Body of pancreas (tissue), 4 donors: ENCODE data around the gene RAD50. TPM values are rescaled to one million over a fixed set of nuclear protein-coding genes. Genes with fewer than 3 reads are reported as not detected.

Source experiments
- ATAC-seq: fragments of 150-250 bp; one replicate; pipeline ENCODE4 v1.9.1; 2016
- DNase-seq, 4 donors: peaks; one replicate each; pipeline ENCODE4 v3.0.0-alpha.2; 2019
- H3K27ac ChIP-seq, 4 donors: fragments of 200-600 bp; sonication (generic); 1 replicate in 3 of 4; 2 replicates in 1 of 4; pipeline versions ENCODE4 v1.5.1 to v1.6.1; 2016 to 2019; ENCODE audit warnings: mild to moderate bottlenecking in 1 of 4, mixed read lengths in 1 of 4, moderate library complexity in 1 of 4
- H3K27me3 ChIP-seq, 2 donors: fragments of 200-600 bp; sonication (generic); one replicate each; pipeline ENCODE4 v1.6.0; 2016; ENCODE audit warnings: mild to moderate bottlenecking in 1 of 2
- H3K36me3 ChIP-seq, 2 donors: fragments of 200-600 bp; sonication (generic); replicated peaks in 1 of 2; 2 replicates each; pipeline ENCODE4 v1.5.1; 2016; ENCODE audit warnings: low read depth in 2 of 2; ENCODE audit not compliant: insufficient read depth in 1 of 2
- H3K4me1 ChIP-seq: fragments of 200-600 bp; sonication (generic); one replicate; pipeline ENCODE4 v1.6.0; 2016
- H3K4me3 ChIP-seq, 2 donors: fragments of 200-600 bp; sonication (generic); 1 replicate in 1 of 2; 2 replicates in 1 of 2; pipeline ENCODE4 v1.5.1; 2016 to 2019
- H3K9me3 ChIP-seq, 3 donors: fragments of 200-600 bp; sonication (generic); 1 replicate in 2 of 3; 2 replicates in 1 of 3; pipeline ENCODE4 v1.5.1; 2016
- CTCF ChIP-seq, 7 experiments: fragments of 450-650 bp in 4 of 7; fragments of 200-600 bp in 3 of 7; sonication (generic) in 3 of 7; IDR thresholded peaks; one replicate each; pipeline ENCODE4 v1.5.1; 2016 to 2019; ENCODE audit warnings: antibody characterized with exemption in 7 of 7
- POLR2A ChIP-seq, 3 donors: fragments of 450-650 bp; IDR thresholded peaks; one replicate each; pipeline ENCODE4 v1.6.1; 2016; ENCODE audit warnings: antibody characterized with exemption in 3 of 3, mild to moderate bottlenecking in 2 of 3
- WGBS, 2 donors: methylation state at CpG; one replicate each; pipeline ENCODE4 v1.1.5; 2017; 5-methylcytosine and 5-hydroxymethylcytosine counted together
- intact Hi-C: fragments of 100-400 bp; cut with DNase I; formaldehyde crosslinking; loops from one replicate; pipeline ENCODE4 v1.15.1; 2023
- total RNA-seq, 2 donors: library from RNA; depleted of rRNA; stranded (reverse); fragments of >200 nt; gene quantifications; one replicate each; pipeline ENCODE4 v1.1.0, GENCODE V29; 2016

Gene RAD50
- total RNA-seq, 2 donors from 2014 or later, result 18.7 to 42.5 TPM

GRCh38 chr5:132592521-132592920, 35.7 kb downstream of the RAD50 start:
- peaks cover 0 to 9% of the 10 kb centered on the region in 2 donors for H3K36me3 ChIP-seq

GRCh38 chr5:132594170-132594569, 37.4 kb downstream of the RAD50 start:
- Histone ChIP-seq H3K36me3 (peaks cover 0 to 12% of the 10 kb centered on the region in 2 donors), H3K9me3 (no peaks in the 10 kb centered on the region), H3K4me1 (no peaks in the 10 kb centered on the region), H3K27ac (no peak overlapping the region), H3K4me3 (no peak overlapping the region), H3K27me3 (no peaks in the 10 kb centered on the region)
- ATAC-seq (no peak), DNase-seq (no peak)
- TF ChIP-seq POLR2A (IDR thresholded peaks at IDR 0.05) (no peak), CTCF (IDR thresholded peaks at IDR 0.05) (no peak)
- 95 to 96% methylated on average over 3 of the region's 3 CpGs for WGBS, 2 donors
- intact Hi-C loops, result no loop called here

More at GRCh38 chr5:132592521-132592920, 35.7 kb downstream of the RAD50 start:
- ATAC-seq (no peak), DNase-seq (no peak)
- no peaks in the 10 kb centered on the region for H3K9me3 ChIP-seq
- no peak overlapping the region for H3K4me3 ChIP-seq
- intact Hi-C loops, result no loop called here
- H3K27ac ChIP-seq, result no peak overlapping the region
- H3K4me1 ChIP-seq, result no peaks in the 10 kb centered on the region
- no peak for TF ChIP-seq CTCF (IDR thresholded peaks at IDR 0.05)
- TF ChIP-seq POLR2A (IDR thresholded peaks at IDR 0.05), result no peak
- H3K27me3 ChIP-seq, result no peaks in the 10 kb centered on the region
- 46 to 56% methylated on average over 2 of the region's 2 CpGs for WGBS, 2 donors

GRCh38 chr5:132595624-132596023, 38.8 kb downstream of the RAD50 start:
- H3K27ac ChIP-seq, result no peak overlapping the region
- no peak overlapping the region for H3K4me3 ChIP-seq
- peaks cover 0 to 11% of the 10 kb centered on the region in 2 donors for H3K36me3 ChIP-seq
- no peak for TF ChIP-seq CTCF (IDR thresholded peaks at IDR 0.05)
- TF ChIP-seq POLR2A (IDR thresholded peaks at IDR 0.05), result no peak
- DNase-seq (no peak), ATAC-seq (no peak)
- H3K9me3 ChIP-seq, result no peaks in the 10 kb centered on the region
- no peaks in the 10 kb centered on the region for H3K4me1 ChIP-seq
- H3K27me3 ChIP-seq, result no peaks in the 10 kb centered on the region
- WGBS, 2 donors, result 89 to 92% methylated on average over 5 of the region's 5 CpGs
- intact Hi-C loops, result no loop called here

- 83 to 87% methylated on average over 8 of the region's 8 CpGs for WGBS, 2 donors
- H3K4me1 ChIP-seq, result no peaks in the 10 kb centered on the region
Measured at GRCh38 chr5:132601071-132601728, 44.4 kb downstream of the RAD50 start.

More at GRCh38 chr5:132601071-132601728, 44.4 kb downstream of the RAD50 start:
- Histone ChIP-seq H3K36me3 (peaks cover 10 to 24% of the 10 kb centered on the region in 2 donors), H3K27me3 (no peaks in the 10 kb centered on the region), H3K4me3 (no peak overlapping the region), H3K27ac (no peak overlapping the region), H3K9me3 (no peaks in the 10 kb centered on the region)
- DNase-seq (no peak), ATAC-seq (no peak)
- intact Hi-C loops, result no loop called here
- TF ChIP-seq CTCF (IDR thresholded peaks at IDR 0.05) (no peak), POLR2A (IDR thresholded peaks at IDR 0.05) (no peak)
